ENCODE data around the gene COL24A1. TPM values are rescaled to one million over a fixed set of nuclear protein-coding genes. Genes with fewer than 3 reads are reported as not detected.
"Not testable (repeated sequence)": the region's sequence is repeated elsewhere in the genome, so short reads cannot be mapped to it uniquely, and the experiment has no call there.

Gene COL24A1
- polyA plus RNA-seq, 4 donors: 1.7 to 3.5 (median 2.5) TPM

GRCh38 chr1:86000601-86001000, 156.0 kb downstream of the COL24A1 start:
- no peak for DNase-seq (ENCODE audit: low read depth in 4 of 4, low spot score in 3 of 4)

- no peak for DNase-seq (ENCODE audit: low read depth in 4 of 4, low spot score in 3 of 4)
Observed at GRCh38 chr1:85998105-85998855, 158.3 kb downstream of the COL24A1 start.

GRCh38 chr1:85992791-85993190, 163.8 kb downstream of the COL24A1 start:
- DNase-seq (ENCODE audit: low read depth in 4 of 4, low spot score in 3 of 4): peak in 1 of 4 donors; percentile 19

GRCh38 chr1:85991261-85991660, 165.3 kb downstream of the COL24A1 start:
- no peak for DNase-seq (ENCODE audit: low read depth in 4 of 4, low spot score in 3 of 4)

GRCh38 chr1:85984636-85985035, 171.9 kb downstream of the COL24A1 start:
- no peak for DNase-seq (ENCODE audit: low read depth in 4 of 4, low spot score in 3 of 4)

- no peak for DNase-seq (ENCODE audit: low read depth in 4 of 4, low spot score in 3 of 4)
Observed at GRCh38 chr1:85983316-85983715, 173.3 kb downstream of the COL24A1 start.

- DNase-seq (ENCODE audit: low read depth in 4 of 4, low spot score in 3 of 4): no peak
Observed at GRCh38 chr1:85976516-85977205, 179.9 kb downstream of the COL24A1 start.

GRCh38 chr1:85975912-85976371, 180.6 kb downstream of the COL24A1 start:
- no peak for DNase-seq (ENCODE audit: low read depth in 4 of 4, low spot score in 3 of 4)

GRCh38 chr1:85962457-85962856, 194.1 kb downstream of the COL24A1 start:
- DNase-seq (ENCODE audit: low read depth in 4 of 4, low spot score in 3 of 4): no peak

GRCh38 chr1:85957760-85958159, 198.8 kb downstream of the COL24A1 start:
- DNase-seq (ENCODE audit: low read depth in 4 of 4, low spot score in 3 of 4): no peak

GRCh38 chr1:85955218-85955617, 201.4 kb downstream of the COL24A1 start:
- not testable (repeated sequence) for DNase-seq (ENCODE audit: low read depth in 4 of 4, low spot score in 3 of 4)

GRCh38 chr1:85952460-85952859, 204.1 kb downstream of the COL24A1 start:
- peak in 1 of 4 donors; percentile 9 for DNase-seq (ENCODE audit: low read depth in 4 of 4, low spot score in 3 of 4)

- no peak for DNase-seq (ENCODE audit: low read depth in 4 of 4, low spot score in 3 of 4)
Observed at GRCh38 chr1:85947186-85947585, 209.4 kb downstream of the COL24A1 start.

- no peak for DNase-seq (ENCODE audit: low read depth in 4 of 4, low spot score in 3 of 4)
Observed at GRCh38 chr1:85943945-85944344, 212.6 kb downstream of the COL24A1 start.

GRCh38 chr1:85943526-85943925, 213.0 kb downstream of the COL24A1 start:
- DNase-seq (ENCODE audit: low read depth in 4 of 4, low spot score in 3 of 4): no peak

- DNase-seq (ENCODE audit: low read depth in 4 of 4, low spot score in 3 of 4): peak in 1 of 4 donors; percentile 7
Observed at GRCh38 chr1:85940656-85941306, 215.8 kb downstream of the COL24A1 start.

- no peak for DNase-seq (ENCODE audit: low read depth in 4 of 4, low spot score in 3 of 4)
Observed at GRCh38 chr1:85938829-85939228, 217.7 kb downstream of the COL24A1 start.

- DNase-seq (ENCODE audit: low read depth in 4 of 4, low spot score in 3 of 4): no peak
Observed at GRCh38 chr1:85936470-85936869, 220.1 kb downstream of the COL24A1 start.

GRCh38 chr1:85936057-85936456, 220.5 kb downstream of the COL24A1 start:
- no peak for DNase-seq (ENCODE audit: low read depth in 4 of 4, low spot score in 3 of 4)

- no peak for DNase-seq (ENCODE audit: low read depth in 4 of 4, low spot score in 3 of 4)
Observed at GRCh38 chr1:85935234-85935633, 221.3 kb downstream of the COL24A1 start.

GRCh38 chr1:85934516-85934915, 222.1 kb downstream of the COL24A1 start:
- DNase-seq (ENCODE audit: low read depth in 4 of 4, low spot score in 3 of 4): no peak

Measured in left renal pelvis (tissue), 4 donors.